HG02885 (cell line): ENCODE measurements around the gene LRRC28.

Source experiments
- ATAC-seq: cut with Tn5 transposase; IDR thresholded peaks from one replicate; pipeline ENCODE4 v1.9.1; 2021; ENCODE audit warnings: mild to moderate bottlenecking; ENCODE audit not compliant: unreplicated experiment, poor library complexity

Gene LRRC28

GRCh38 chr15:99248000-99248715, 3.1 kb upstream of the LRRC28 start:
- no peak for ATAC-seq

GRCh38 chr15:99249270-99249841, 1.9 kb upstream of the LRRC28 start, which contains the start of gene TTC23:
Gene TTC23, minus strand, starts transcription at chr15:99249581. Its CDS starts 20,869 bp downstream, at chr15:99228712.
- ATAC-seq = no peak

- no peak for ATAC-seq
These were observed 1.3 kb upstream of the LRRC28 start for GRCh38 chr15:99250001-99250400.

GRCh38 chr15:99250494-99250856, 806 bp upstream of the LRRC28 start:
- ATAC-seq = no peak

GRCh38 chr15:99252326-99252725, 1.0 kb downstream of the LRRC28 start:
- no peak for ATAC-seq

GRCh38 chr15:99253381-99254090, 2.3 kb downstream of the LRRC28 start:
- ATAC-seq = no peak

- ATAC-seq = no peak
These were observed 5.9 kb downstream of the LRRC28 start for GRCh38 chr15:99257107-99257750.

- no peak for ATAC-seq
These were observed 12.8 kb downstream of the LRRC28 start for GRCh38 chr15:99264125-99264524.

- ATAC-seq = no peak
These were observed 14.3 kb downstream of the LRRC28 start for GRCh38 chr15:99265541-99266070.

GRCh38 chr15:99267957-99268356, 16.7 kb downstream of the LRRC28 start:
- ATAC-seq = no peak

GRCh38 chr15:99268431-99268830, 17.1 kb downstream of the LRRC28 start:
- ATAC-seq = no peak

- no peak for ATAC-seq
These were observed 22.5 kb downstream of the LRRC28 start for GRCh38 chr15:99273801-99274200.

- ATAC-seq = no peak
These were observed 23.8 kb downstream of the LRRC28 start for GRCh38 chr15:99275061-99275460.

- no peak for ATAC-seq
These were observed 24.3 kb downstream of the LRRC28 start for GRCh38 chr15:99275525-99276128.

GRCh38 chr15:99279290-99279689, 28.0 kb downstream of the LRRC28 start:
- no peak for ATAC-seq

- ATAC-seq = no peak
These were observed 28.5 kb downstream of the LRRC28 start for GRCh38 chr15:99279827-99280226.

- ATAC-seq = no peak
These were observed 30.8 kb downstream of the LRRC28 start for GRCh38 chr15:99282121-99282520.

- no peak for ATAC-seq
These were observed 31.3 kb downstream of the LRRC28 start for GRCh38 chr15:99282586-99282985.

GRCh38 chr15:99283717-99284116, 32.4 kb downstream of the LRRC28 start:
- ATAC-seq = no peak

GRCh38 chr15:99291643-99292042, 40.4 kb downstream of the LRRC28 start:
- no peak for ATAC-seq
